Measurements from ENCODE around the gene PPM1E. TPM values are rescaled to one million over a fixed set of nuclear protein-coding genes. Genes with fewer than 3 reads are reported as not detected.

The PPM1E gene
- polyA plus RNA-seq, 1 donor (not counting 4 experiments of a cell fraction or from before 2014, with no cell fraction given) = not detected

GRCh38 chr17:58976541-58976940, 220.9 kb downstream of the PPM1E start:
- Histone ChIP-seq H3K4me3 (ENCODE audit: control insufficient read depth in 2 of 3, extremely low read depth in 1 of 3, insufficient read depth in 2 of 3, low read depth in 1 of 3, low read length in 3 of 3) (no peak overlapping the region), H3K9me3 (ENCODE audit: control insufficient read depth, low read depth, low read length) (no peaks in the 10 kb centered on the region), H3K9me1 (ENCODE audit: control insufficient read depth, extremely low read depth, insufficient read depth, low read length) (no peaks in the 10 kb centered on the region), H2AFZ (ENCODE audit: control insufficient read depth, low read length) (no peak overlapping the region), H4K20me1 (ENCODE audit: control insufficient read depth, extremely low read depth, insufficient read depth, low read length) (no peaks in the 10 kb centered on the region), H3K79me2 (ENCODE audit: control insufficient read depth, insufficient read depth, low read length) (no peaks in the 10 kb centered on the region), H3K4me2 (ENCODE audit: control insufficient read depth, extremely low read depth, insufficient read depth, low read depth, low read length) (no peak overlapping the region), H3K4me1 (ENCODE audit: control insufficient read depth, extremely low read depth, insufficient read depth, low read length) (no peaks in the 10 kb centered on the region), H3K27me3 (ENCODE audit: control insufficient read depth, extremely low read depth, insufficient read depth, low read length) (no peaks in the 10 kb centered on the region), H3K9ac (ENCODE audit: control insufficient read depth, extremely low read depth, insufficient read depth, low read length) (no peak overlapping the region), H3K36me3 (ENCODE audit: control insufficient read depth in 2 of 2, extremely low read depth in 1 of 2, insufficient read depth in 2 of 2, low read length in 2 of 2) (no peaks in the 10 kb centered on the region), H3K27ac (ENCODE audit: control insufficient read depth, insufficient read depth, low read length) (no peak overlapping the region)
- TF ChIP-seq CTCF (optimal IDR thresholded peaks at IDR 0.05 in 1 of 3, IDR thresholded peaks at IDR 0.05 in 1 of 3, conservative IDR thresholded peaks at IDR 0.05 in 1 of 3; ENCODE audit: extremely low read depth in 1 of 3, insufficient read depth in 2 of 3, low read length in 3 of 3) (no peak), EZH2 (IDR thresholded peaks at IDR 0.05; ENCODE audit: low read length) (no peak)
- no peak for FAIRE-seq
- no peak for DNase-seq (ENCODE audit: low read depth, low spot score)
- dilution Hi-C loops (cut with MboI; ENCODE audit: extremely low pct_ligation_motif_present, low sequenced_read_pairs) = no loop called here

- Histone ChIP-seq H3K4me1 (ENCODE audit: control insufficient read depth, extremely low read depth, insufficient read depth, low read length) (no peaks in the 10 kb centered on the region), H2AFZ (ENCODE audit: control insufficient read depth, low read length) (no peak overlapping the region), H3K27me3 (ENCODE audit: control insufficient read depth, extremely low read depth, insufficient read depth, low read length) (no peaks in the 10 kb centered on the region), H3K4me2 (ENCODE audit: control insufficient read depth, extremely low read depth, insufficient read depth, low read depth, low read length) (no peak overlapping the region), H3K9me1 (ENCODE audit: control insufficient read depth, extremely low read depth, insufficient read depth, low read length) (no peaks in the 10 kb centered on the region), H3K27ac (ENCODE audit: control insufficient read depth, insufficient read depth, low read length) (no peak overlapping the region), H3K9ac (ENCODE audit: control insufficient read depth, extremely low read depth, insufficient read depth, low read length) (no peak overlapping the region), H4K20me1 (ENCODE audit: control insufficient read depth, extremely low read depth, insufficient read depth, low read length) (no peaks in the 10 kb centered on the region), H3K36me3 (ENCODE audit: control insufficient read depth in 2 of 2, extremely low read depth in 1 of 2, insufficient read depth in 2 of 2, low read length in 2 of 2) (peaks cover 0 to 3% of the 10 kb centered on the region in 2 experiments), H3K9me3 (ENCODE audit: control insufficient read depth, low read depth, low read length) (no peaks in the 10 kb centered on the region), H3K79me2 (ENCODE audit: control insufficient read depth, insufficient read depth, low read length) (no peaks in the 10 kb centered on the region), H3K4me3 (ENCODE audit: control insufficient read depth in 2 of 3, extremely low read depth in 1 of 3, insufficient read depth in 2 of 3, low read depth in 1 of 3, low read length in 3 of 3) (no peak overlapping the region)
- no peak for TF ChIP-seq EZH2 (IDR thresholded peaks at IDR 0.05; ENCODE audit: low read length)
- TF ChIP-seq CTCF (optimal IDR thresholded peaks at IDR 0.05 in 1 of 3, IDR thresholded peaks at IDR 0.05 in 1 of 3, conservative IDR thresholded peaks at IDR 0.05 in 1 of 3; ENCODE audit: extremely low read depth in 1 of 3, insufficient read depth in 2 of 3, low read length in 3 of 3) = no peak
- dilution Hi-C loops (cut with MboI; ENCODE audit: extremely low pct_ligation_motif_present, low sequenced_read_pairs) = no loop called here
- DNase-seq (ENCODE audit: low read depth, low spot score) = no peak
- no peak for FAIRE-seq
Observed at GRCh38 chr17:58980706-58981481, 225.2 kb downstream of the PPM1E start.

Data from keratinocyte (primary cell).